Stimulated activated naive B cell treated with anti-CD40 and anti-IgM and Interleukin-4, amounts not matched to agents 10 μg/mL and 1 μg/mL and 100 μg/mL, for 72 hours (primary cell): Measurements from ENCODE around the gene NECTIN2.
"Not testable (repeated sequence)": the region's sequence is repeated elsewhere in the genome, so short reads cannot be mapped to it uniquely, and the experiment has no call there.

Experiments used
- ATAC-seq, 2 donors: fragments of 150-1000 bp; cut with Tn5 transposase; replicated peaks; 2 replicates each; pipeline ENCODE4 v1.10.0; 2021; ENCODE audit warnings: moderate library complexity in 1 of 2
- DNase-seq: peaks from one replicate; pipeline ENCODE4 v3.0.0; 2021
- H3K27ac Mint-ChIP-seq: one replicate; pipeline ENCODE4 v1.8.0; 2022; ENCODE audit warnings: mild to moderate bottlenecking, mixed read lengths
- H3K27me3 Mint-ChIP-seq, 2 donors: one replicate each; pipeline ENCODE4 v1.8.0; 2022; ENCODE audit warnings: mixed read lengths in 2 of 2
- H3K36me3 Mint-ChIP-seq, 2 donors: one replicate each; pipeline ENCODE4 v1.8.0; 2022; ENCODE audit warnings: mixed read lengths in 2 of 2, mild to moderate bottlenecking in 1 of 2
- H3K4me1 Mint-ChIP-seq, 2 donors: one replicate each; pipeline ENCODE4 v1.8.0; 2022; ENCODE audit warnings: mixed read lengths in 2 of 2, mild to moderate bottlenecking in 1 of 2
- H3K4me3 Mint-ChIP-seq, 2 donors: one replicate each; pipeline ENCODE4 v1.8.0; 2022; ENCODE audit warnings: mild to moderate bottlenecking in 2 of 2, mixed read lengths in 2 of 2, moderate library complexity in 1 of 2
- H3K9me3 Mint-ChIP-seq, 2 donors: one replicate each; pipeline ENCODE4 v1.8.0; 2022; ENCODE audit warnings: mixed read lengths in 2 of 2, mild to moderate bottlenecking in 1 of 2

The NECTIN2 gene

DNA sequence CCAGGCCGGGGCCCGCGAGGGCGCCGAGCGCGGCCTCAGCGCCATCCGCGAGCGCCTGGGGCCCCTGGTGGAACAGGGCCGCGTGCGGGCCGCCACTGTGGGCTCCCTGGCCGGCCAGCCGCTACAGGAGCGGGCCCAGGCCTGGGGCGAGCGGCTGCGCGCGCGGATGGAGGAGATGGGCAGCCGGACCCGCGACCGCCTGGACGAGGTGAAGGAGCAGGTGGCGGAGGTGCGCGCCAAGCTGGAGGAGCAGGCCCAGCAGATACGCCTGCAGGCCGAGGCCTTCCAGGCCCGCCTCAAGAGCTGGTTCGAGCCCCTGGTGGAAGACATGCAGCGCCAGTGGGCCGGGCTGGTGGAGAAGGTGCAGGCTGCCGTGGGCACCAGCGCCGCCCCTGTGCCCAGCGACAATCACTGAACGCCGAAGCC is 62.8 kb downstream of the NECTIN2 start:
- Mint-ChIP-seq H3K27ac (no peak overlapping the region), H3K9me3 (no peaks in the 10 kb centered on the region), H3K4me3 (no peak overlapping the region), H3K27me3 (peaks cover 56 to 67% of the 10 kb centered on the region in 2 donors), H3K4me1 (peaks cover 15 to 38% of the 10 kb centered on the region in 2 donors), H3K36me3 (peaks cover 3 to 4% of the 10 kb centered on the region in 2 donors)
- ATAC-seq (no peak), DNase-seq (no peak)

DNA sequence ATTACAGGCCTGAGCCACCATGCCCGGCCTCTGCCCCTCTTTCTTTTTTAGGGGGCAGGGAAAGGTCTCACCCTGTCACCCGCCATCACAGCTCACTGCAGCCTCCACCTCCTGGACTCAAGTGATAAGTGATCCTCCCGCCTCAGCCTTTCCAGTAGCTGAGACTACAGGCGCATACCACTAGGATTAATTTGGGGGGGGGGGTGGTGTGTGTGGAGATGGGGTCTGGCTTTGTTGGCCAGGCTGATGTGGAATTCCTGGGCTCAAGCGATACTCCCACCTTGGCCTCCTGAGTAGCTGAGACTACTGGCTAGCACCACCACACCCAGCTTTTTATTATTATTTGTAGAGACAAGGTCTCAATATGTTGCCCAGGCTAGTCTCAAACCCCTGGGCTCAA is 63.7 kb downstream of the NECTIN2 start:
- H3K27me3 Mint-ChIP-seq, result peaks cover 61 to 77% of the 10 kb centered on the region in 2 donors
- peaks cover 1 to 3% of the 10 kb centered on the region in 2 donors for H3K36me3 Mint-ChIP-seq
- DNase-seq, result no peak
- H3K27ac Mint-ChIP-seq, result no peak overlapping the region
- H3K4me1 Mint-ChIP-seq, result peaks cover 23 to 40% of the 10 kb centered on the region in 2 donors
- no peaks in the 10 kb centered on the region for H3K9me3 Mint-ChIP-seq
- no peak for ATAC-seq
- H3K4me3 Mint-ChIP-seq, result no peak overlapping the region

DNA sequence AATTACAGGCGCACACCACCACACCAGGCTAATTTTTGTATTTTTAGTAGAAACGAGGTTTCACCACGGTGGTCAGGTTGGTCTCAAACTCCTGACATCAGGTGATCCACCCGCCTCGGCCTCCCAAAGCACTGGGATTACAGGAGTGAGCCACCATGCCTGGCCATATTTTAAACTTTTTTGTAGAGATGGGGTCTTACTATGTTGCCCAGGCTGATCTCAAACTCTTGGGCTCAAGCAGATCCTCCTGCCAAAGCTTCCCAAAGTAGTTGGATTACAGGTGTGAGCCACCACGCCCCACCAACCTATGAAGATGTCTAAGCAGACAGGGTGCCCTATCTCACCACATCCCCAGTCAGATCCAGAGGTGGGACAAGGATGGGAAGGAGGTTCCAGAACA is 65.8 kb downstream of the NECTIN2 start:
- peaks cover 41 to 60% of the 10 kb centered on the region in 2 donors for H3K27me3 Mint-ChIP-seq
- not testable (repeated sequence) for H3K9me3 Mint-ChIP-seq, H3K27ac Mint-ChIP-seq, H3K36me3 Mint-ChIP-seq, ATAC-seq, DNase-seq, H3K4me3 Mint-ChIP-seq
- peaks cover 17 to 25% of the 10 kb centered on the region in 2 donors for H3K4me1 Mint-ChIP-seq

DNA sequence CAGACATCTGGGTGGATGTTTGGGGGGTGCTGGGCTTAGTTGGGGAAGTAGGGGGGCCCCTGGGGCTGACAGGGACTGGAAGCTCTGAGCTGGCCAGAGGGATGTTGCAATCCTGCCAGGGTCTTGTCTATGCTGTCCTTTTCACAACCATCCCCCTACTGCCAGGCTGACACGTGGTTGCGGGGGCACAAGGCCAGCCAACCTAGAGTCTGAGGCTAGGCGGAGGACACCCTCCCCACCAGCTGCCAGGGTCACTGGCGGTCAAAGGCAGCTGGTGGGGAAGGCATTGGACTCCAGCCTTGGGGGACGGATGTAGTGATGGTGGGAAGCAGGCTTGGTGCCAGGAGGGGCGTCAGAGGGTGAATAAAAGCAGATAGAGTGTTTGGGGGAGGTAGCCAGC is 66.8 kb downstream of the NECTIN2 start:
- no peak overlapping the region for H3K4me3 Mint-ChIP-seq
- ATAC-seq, result no peak
- H3K27ac Mint-ChIP-seq, result peak overlapping the region; percentile 65
- H3K9me3 Mint-ChIP-seq, result no peaks in the 10 kb centered on the region
- H3K36me3 Mint-ChIP-seq, result peaks cover 3 to 5% of the 10 kb centered on the region in 2 donors
- DNase-seq, result no peak
- H3K4me1 Mint-ChIP-seq, result peaks cover 17 to 25% of the 10 kb centered on the region in 2 donors
- peaks cover 37 to 52% of the 10 kb centered on the region in 2 donors for H3K27me3 Mint-ChIP-seq

DNA sequence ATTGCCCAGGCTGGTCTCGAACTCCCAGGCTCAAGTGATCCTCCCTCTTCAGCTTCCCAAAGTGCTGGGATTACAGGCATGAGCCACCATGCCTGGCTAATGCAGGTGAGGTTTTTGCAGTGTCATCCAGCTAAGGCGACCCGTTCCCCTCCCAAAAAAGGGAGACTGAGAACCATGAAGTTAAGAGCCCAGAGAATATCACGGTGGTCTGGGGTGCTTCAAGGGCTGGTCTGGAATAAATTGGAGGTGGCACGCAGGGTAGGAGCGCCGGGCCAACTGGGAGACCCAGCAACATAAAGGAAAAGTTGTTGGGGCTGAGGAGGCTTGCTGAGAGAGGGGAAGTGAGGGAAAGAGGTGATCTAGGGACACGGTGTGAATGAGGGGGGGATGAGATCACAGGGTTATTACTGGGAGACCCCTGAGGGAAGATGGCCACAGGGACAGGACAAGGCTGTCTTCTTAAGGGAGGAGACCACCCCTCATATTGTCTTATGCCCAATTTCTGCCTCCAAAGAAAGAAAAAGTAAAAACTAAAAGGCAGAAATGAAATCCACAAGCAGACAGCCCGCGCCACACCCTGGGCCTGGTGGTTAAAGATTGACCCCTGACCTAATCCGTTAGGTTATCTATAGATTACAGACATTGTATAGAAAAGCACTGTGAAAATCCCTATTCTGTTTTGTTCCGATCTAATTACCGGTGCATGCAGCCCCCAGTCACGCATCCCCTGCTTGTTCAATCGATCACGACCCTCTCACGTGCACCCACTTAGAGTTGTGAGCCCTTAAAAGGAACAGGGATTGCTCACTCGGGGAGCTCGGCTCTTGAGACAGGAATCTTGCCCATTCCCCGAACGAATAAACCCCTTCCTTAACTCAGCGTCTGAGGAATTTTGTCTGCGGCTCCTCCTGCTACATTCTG is 67.7 kb downstream of the NECTIN2 start:
- H3K36me3 Mint-ChIP-seq, H3K9me3 Mint-ChIP-seq, ATAC-seq, DNase-seq: not testable (repeated sequence)
- Mint-ChIP-seq H3K4me1 (peaks cover 17 to 25% of the 10 kb centered on the region in 2 donors), H3K27ac (peak overlapping the region; percentile 98), H3K27me3 (peaks cover 33 to 48% of the 10 kb centered on the region in 2 donors), H3K4me3 (peak overlapping the region; percentile 94 to 98)

DNA sequence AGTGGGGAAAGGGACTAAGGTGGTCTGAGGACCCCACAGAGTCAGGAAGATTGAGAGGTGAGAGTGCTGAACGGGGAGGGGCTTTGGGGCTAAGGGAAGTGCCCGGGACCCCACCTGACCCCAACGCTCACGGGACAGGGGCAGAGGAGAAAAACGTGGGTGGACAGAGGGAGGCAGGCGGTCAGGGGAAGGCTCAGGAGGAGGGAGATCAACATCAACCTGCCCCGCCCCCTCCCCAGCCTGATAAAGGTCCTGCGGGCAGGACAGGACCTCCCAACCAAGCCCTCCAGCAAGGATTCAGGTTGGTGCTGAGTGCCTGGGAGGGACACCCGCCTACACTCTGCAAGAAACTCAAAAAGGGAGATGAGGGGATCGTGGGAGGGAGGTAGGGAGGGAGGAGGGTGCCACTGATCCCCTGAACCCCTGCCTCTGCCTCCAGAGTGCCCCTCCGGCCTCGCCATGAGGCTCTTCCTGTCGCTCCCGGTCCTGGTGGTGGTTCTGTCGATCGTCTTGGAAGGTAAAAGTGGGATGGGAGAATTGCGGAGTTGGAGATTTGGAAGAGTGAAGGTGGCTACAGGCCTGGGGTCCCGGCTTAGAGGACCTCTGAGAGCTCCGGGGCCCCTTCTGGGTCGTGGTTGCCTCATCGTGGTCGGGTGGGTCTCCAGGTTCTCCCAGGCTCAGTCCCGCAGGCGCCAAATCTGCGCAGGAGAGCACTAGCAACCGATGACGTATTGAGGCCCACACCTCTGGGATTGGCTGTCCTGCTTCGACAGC is 68.5 kb downstream of the NECTIN2 start, which contains the start of gene APOC1:
Gene APOC1, plus strand, starts transcription at position 176 of the 774 bp plus-strand sequence. Its CDS starts 284 bp downstream, at position 460.
- DNase-seq (peak; percentile 76), ATAC-seq (peak; percentile 96)
- H3K27me3 Mint-ChIP-seq, result peaks cover 28 to 48% of the 10 kb centered on the region in 2 donors
- peaks cover 17 to 25% of the 10 kb centered on the region in 2 donors for H3K4me1 Mint-ChIP-seq
- peak within 1 kb of the TSS; percentile 94 to 98 for H3K4me3 Mint-ChIP-seq
- not testable (repeated sequence) for H3K9me3 Mint-ChIP-seq, H3K36me3 Mint-ChIP-seq
- peak within 1 kb of the TSS; percentile 98 for H3K27ac Mint-ChIP-seq

DNA sequence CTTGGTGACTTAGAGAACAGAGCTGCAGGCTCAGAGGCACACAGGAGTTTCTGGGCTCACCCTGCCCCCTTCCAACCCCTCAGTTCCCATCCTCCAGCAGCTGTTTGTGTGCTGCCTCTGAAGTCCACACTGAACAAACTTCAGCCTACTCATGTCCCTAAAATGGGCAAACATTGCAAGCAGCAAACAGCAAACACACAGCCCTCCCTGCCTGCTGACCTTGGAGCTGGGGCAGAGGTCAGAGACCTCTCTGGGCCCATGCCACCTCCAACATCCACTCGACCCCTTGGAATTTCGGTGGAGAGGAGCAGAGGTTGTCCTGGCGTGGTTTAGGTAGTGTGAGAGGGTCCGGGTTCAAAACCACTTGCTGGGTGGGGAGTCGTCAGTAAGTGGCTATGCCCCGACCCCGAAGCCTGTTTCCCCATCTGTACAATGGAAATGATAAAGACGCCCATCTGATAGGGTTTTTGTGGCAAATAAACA is 78.2 kb downstream of the NECTIN2 start:
- no peak for ATAC-seq

DNA sequence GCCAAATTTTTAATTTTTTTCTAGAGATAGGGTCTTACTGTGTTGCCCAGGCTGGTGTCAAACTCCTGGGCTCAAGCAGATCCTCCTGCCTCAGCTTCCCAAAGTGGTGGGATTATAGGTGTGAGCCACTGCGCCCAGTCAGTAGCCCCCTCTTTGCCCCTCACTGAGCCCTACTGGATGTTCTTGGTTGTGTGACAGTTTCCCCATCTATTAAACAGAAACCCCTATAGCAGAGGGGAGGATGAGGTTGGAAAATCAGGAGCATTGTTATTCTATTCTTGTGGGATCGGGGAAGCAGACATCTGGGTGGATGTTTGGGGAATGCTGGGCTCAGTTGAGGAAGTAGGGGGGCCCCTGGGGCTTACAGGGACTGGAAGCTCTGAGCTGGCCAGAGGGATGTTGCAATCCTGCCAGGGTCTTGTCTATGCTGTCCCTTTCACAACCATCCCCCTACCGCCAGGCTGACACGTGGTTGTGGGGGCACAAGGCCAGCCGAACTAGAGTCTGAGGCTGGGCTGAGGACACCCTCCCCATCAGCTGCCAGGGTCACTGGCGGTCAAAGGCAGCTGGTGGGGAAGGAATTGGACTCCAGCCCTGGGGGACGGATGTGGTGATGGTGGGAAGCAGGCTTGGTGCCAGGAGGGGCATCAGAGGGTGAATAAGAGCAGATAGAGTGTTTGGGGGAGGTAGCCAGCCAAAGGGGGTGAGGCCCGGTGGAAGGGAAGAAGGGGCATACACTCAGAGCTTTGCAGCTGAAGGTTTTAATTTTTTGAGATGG is 79.2 kb downstream of the NECTIN2 start:
- Mint-ChIP-seq H3K4me1 (peaks cover 8 to 15% of the 10 kb centered on the region in 2 donors), H3K4me3 (no peak overlapping the region), H3K27ac (no peak overlapping the region), H3K9me3 (no peaks in the 10 kb centered on the region), H3K36me3 (no peaks in the 10 kb centered on the region), H3K27me3 (peaks cover 19 to 45% of the 10 kb centered on the region in 2 donors)
- ATAC-seq (no peak), DNase-seq (no peak)

More for the DNA sequence above, 78.2 kb downstream of the NECTIN2 start:
- Mint-ChIP-seq H3K9me3 (no peaks in the 10 kb centered on the region), H3K36me3 (no peaks in the 10 kb centered on the region), H3K27ac (no peak overlapping the region), H3K4me1 (peaks cover 8 to 15% of the 10 kb centered on the region in 2 donors), H3K4me3 (no peak overlapping the region), H3K27me3 (peaks cover 19 to 37% of the 10 kb centered on the region in 2 donors)
- no peak for DNase-seq

DNA sequence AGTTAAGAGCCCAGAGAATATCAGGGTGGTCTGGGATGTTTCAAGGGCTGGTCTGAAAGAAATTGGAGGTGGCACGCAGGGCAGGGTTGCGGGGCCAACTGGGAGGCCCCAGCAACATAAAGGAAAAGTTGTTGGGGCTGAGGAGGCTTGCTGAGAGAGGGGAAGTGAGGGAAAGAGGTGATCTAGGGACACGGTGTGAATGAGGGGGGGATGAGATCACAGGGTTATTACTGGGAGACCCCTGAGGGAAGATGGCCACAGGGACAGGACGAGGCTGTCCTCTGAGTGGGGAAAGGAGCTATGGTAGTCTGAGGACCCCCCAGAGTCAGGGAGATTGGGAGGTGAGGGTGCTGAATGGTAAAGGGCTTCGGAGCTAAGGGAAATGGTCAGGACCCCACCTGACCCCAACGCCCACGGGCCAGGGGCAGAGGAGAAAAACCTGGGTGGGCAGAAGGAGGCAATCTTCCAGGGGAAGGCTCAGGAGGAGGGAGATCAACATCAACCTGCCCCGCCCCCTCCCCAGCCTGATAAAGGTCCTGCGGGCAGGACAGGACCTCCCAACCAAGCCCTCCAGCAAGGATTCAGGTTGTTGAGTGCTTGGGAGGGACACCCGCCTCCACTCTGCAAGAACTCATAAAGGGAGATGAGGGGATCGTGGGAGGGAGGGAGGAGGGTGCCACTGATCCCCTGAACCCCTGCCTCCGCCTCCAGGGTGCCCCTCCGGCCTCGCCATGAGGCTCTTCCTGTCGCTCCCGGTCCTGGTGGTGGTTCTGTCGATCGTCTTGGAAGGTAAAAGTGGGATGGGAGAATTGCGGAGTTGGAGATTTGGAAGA is 80.4 kb downstream of the NECTIN2 start:
- peaks cover 8 to 15% of the 10 kb centered on the region in 2 donors for H3K4me1 Mint-ChIP-seq
- peak overlapping the region; percentile 92 for H3K27ac Mint-ChIP-seq
- not testable (repeated sequence) for DNase-seq, H3K36me3 Mint-ChIP-seq, H3K9me3 Mint-ChIP-seq
- H3K4me3 Mint-ChIP-seq, result peak overlapping the region; percentile 79 to 83
- peaks cover 19 to 45% of the 10 kb centered on the region in 2 donors for H3K27me3 Mint-ChIP-seq
- ATAC-seq, result peak; percentile 29 to 43

DNA sequence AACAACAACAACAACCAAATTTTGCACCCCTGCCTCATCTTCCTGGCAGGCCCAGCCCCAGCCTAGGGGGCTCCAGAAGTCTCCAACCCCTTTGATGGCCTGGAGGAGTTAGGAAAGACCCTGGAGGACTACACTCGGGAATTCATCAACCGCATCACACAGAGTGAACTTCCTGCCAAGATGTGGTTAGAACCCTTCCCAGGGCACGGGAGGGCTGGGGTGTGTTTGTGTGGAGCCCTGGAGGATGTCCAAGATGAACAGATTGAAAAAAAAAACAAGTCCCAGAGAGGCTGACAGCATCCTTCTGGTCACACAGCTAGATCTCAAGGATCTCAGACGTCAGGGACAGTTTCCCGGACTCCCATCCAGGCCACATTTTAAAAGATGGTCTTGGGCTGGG is 81.6 kb downstream of the NECTIN2 start:
- no peak overlapping the region for H3K4me3 Mint-ChIP-seq
- H3K9me3 Mint-ChIP-seq, result no peaks in the 10 kb centered on the region
- no peak for ATAC-seq
- H3K4me1 Mint-ChIP-seq, result peaks cover 8 to 15% of the 10 kb centered on the region in 2 donors
- no peak for DNase-seq
- H3K27me3 Mint-ChIP-seq, result peaks cover 19 to 45% of the 10 kb centered on the region in 2 donors
- H3K36me3 Mint-ChIP-seq, result no peaks in the 10 kb centered on the region
- H3K27ac Mint-ChIP-seq, result no peak overlapping the region

DNA sequence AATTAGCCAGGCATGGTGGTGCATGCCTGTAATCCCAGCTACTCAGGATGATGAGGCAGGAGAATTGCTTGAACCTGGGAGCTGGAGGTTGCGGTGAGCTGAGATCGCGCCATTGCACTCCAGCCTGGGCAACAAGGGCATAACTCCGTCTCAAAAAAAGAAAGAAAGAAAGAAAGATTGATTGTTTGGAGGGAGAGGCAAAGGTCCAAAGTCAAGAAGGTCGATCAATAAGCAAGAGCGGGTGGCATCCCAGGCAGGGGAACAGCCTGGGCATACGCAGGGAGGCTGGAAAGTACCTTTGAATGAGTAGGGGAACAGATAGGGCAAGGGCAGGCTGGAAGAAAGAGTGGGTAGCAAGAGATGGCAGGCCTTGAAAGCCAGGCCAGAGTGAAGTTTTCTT is 84.0 kb downstream of the NECTIN2 start:
- Mint-ChIP-seq H3K27ac (no peak overlapping the region), H3K4me3 (no peak overlapping the region), H3K36me3 (no peaks in the 10 kb centered on the region), H3K27me3 (peaks cover 18 to 34% of the 10 kb centered on the region in 2 donors), H3K9me3 (no peaks in the 10 kb centered on the region), H3K4me1 (peaks cover 8 to 15% of the 10 kb centered on the region in 2 donors)
- DNase-seq, result no peak
- ATAC-seq, result no peak

DNA sequence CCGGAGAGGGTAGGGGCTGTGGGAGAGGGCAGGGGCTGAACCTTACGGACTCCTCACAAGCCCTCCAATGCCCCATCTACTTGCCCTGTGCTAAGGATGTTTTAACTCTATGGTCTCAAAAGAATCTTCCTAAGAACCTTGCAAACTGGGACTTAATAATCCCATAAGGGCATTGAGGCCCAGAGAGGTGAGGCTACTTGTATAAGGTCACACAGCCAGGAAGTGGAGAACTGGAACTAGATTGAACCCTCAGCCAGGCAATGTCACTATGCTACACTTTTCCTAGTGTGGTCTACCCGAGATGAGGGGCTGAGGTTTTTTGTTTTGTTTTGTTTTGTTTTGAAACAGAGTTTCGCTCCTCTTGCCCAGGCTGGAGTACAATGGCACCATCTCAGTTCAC is 85.4 kb downstream of the NECTIN2 start:
- Mint-ChIP-seq H3K4me1 (peaks cover 6 to 9% of the 10 kb centered on the region in 2 donors), H3K4me3 (no peak overlapping the region), H3K27me3 (peaks cover 6 to 19% of the 10 kb centered on the region in 2 donors), H3K36me3 (no peaks in the 10 kb centered on the region), H3K27ac (no peak overlapping the region), H3K9me3 (no peaks in the 10 kb centered on the region)
- ATAC-seq (no peak), DNase-seq (no peak)
